ELR (cell line): ENCODE results near the gene STX19.

Experiments
- DNase-seq: peaks from one replicate; pipeline ENCODE4 v3.0.0-alpha.2; 2015; ENCODE audit warnings: low read depth

STX19 gene

GRCh38 chr3:94026623-94027022 lies 1.8 kb downstream of the STX19 start:
- no peak for DNase-seq

- no peak for DNase-seq
Observed at GRCh38 chr3:94024385-94024784, 4.0 kb downstream of the STX19 start.

GRCh38 chr3:94020293-94020692 lies 8.1 kb downstream of the STX19 start:
- DNase-seq, result no peak

- no peak for DNase-seq
Observed at GRCh38 chr3:94019659-94020058, 8.7 kb downstream of the STX19 start.

- DNase-seq, result no peak
Observed at GRCh38 chr3:94015025-94015424, 13.4 kb downstream of the STX19 start.

- no peak for DNase-seq
Observed at GRCh38 chr3:94012185-94012584, 16.2 kb downstream of the STX19 start.

- DNase-seq, result no peak
Observed at GRCh38 chr3:94011233-94011711, 17.1 kb downstream of the STX19 start.

- DNase-seq, result no peak
Observed at GRCh38 chr3:94009608-94010007, 18.8 kb downstream of the STX19 start.

- DNase-seq, result no peak
Observed at GRCh38 chr3:94008253-94008652, 20.1 kb downstream of the STX19 start.

- peak; percentile 69 for DNase-seq
Observed at GRCh38 chr3:94004301-94004910, 24.0 kb downstream of the STX19 start.

GRCh38 chr3:94001827-94002495 lies 26.4 kb downstream of the STX19 start:
- no peak for DNase-seq

- no peak for DNase-seq
Observed at GRCh38 chr3:94001191-94001590, 27.2 kb downstream of the STX19 start.

- DNase-seq, result peak; percentile 12
Observed at GRCh38 chr3:93994056-93994455, 34.3 kb downstream of the STX19 start.

GRCh38 chr3:93992207-93992606 lies 36.2 kb downstream of the STX19 start:
- peak; percentile 6 for DNase-seq

- no peak for DNase-seq
Observed at GRCh38 chr3:93991631-93992030, 36.8 kb downstream of the STX19 start.

- DNase-seq, result no peak
Observed at GRCh38 chr3:93989241-93989640, 39.2 kb downstream of the STX19 start.

- DNase-seq, result no peak
Observed at GRCh38 chr3:93988764-93989163, 39.6 kb downstream of the STX19 start.

GRCh38 chr3:93988283-93988682 lies 40.1 kb downstream of the STX19 start:
- no peak for DNase-seq

- no peak for DNase-seq
Observed at GRCh38 chr3:93984618-93985017, 43.8 kb downstream of the STX19 start.

- DNase-seq, result no peak
Observed at GRCh38 chr3:93983408-93983807, 45.0 kb downstream of the STX19 start.

GRCh38 chr3:93981649-93982048 lies 46.7 kb downstream of the STX19 start:
- DNase-seq, result peak; percentile 0

GRCh38 chr3:93979850-93980676 lies 48.3 kb downstream of the STX19 start, which contains the start of gene ARL13B:
TSS of gene ARL13B (plus strand) at chr3:93980155. CDS start at chr3:93980424, 269 bp downstream.
- peak; percentile 98 for DNase-seq
